ENCODE measurements around the gene RSPH3. TPM values are rescaled to one million over a fixed set of nuclear protein-coding genes. Genes with fewer than 3 reads are reported as not detected.

Gene RSPH3
- total RNA-seq, 2 donors from 2014 or later, result 5.3 to 7.0 TPM

DNA sequence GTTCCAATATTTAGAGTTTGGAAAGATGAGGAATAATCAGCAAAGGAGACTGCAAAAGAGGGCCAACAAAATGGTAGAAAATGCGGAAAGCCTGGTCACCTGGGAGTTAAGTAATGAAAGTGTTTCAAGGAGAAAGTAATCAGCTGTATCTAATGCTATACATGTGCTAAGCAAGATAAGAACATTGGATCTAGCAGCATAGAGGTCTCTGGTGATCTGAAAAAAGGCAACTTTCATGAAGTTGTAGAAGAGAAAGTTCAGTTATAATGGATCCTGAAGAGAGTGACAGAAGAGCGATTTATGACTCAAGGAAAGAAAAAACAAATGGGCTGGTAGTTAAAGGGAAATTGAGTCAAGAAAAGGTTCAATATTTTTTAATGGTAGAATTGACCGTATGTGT lies 4.6 kb upstream of the RSPH3 start:
- Histone ChIP-seq H3K4me3 (no peak overlapping the region), H3K36me3 (replicated peaks in 1 of 2; ENCODE audit: insufficient read depth in 1 of 2, low read depth in 2 of 2) (no peaks in the 10 kb centered on the region), H3K4me1 (peaks cover 7% of the 10 kb centered on the region), H3K27ac (no peak overlapping the region), H3K27me3 (no peaks in the 10 kb centered on the region), H3K9me3 (no peaks in the 10 kb centered on the region)
- ATAC-seq, result no peak
- DNase-seq, result no peak
- intact Hi-C loops (cut with DNase I), result no loop called here
- WGBS, 2 donors, result 61 to 67% methylated on average over 3 of the region's 3 CpGs
- TF ChIP-seq POLR2A (IDR thresholded peaks at IDR 0.05), result no peak
- TF ChIP-seq, protein P1, sequence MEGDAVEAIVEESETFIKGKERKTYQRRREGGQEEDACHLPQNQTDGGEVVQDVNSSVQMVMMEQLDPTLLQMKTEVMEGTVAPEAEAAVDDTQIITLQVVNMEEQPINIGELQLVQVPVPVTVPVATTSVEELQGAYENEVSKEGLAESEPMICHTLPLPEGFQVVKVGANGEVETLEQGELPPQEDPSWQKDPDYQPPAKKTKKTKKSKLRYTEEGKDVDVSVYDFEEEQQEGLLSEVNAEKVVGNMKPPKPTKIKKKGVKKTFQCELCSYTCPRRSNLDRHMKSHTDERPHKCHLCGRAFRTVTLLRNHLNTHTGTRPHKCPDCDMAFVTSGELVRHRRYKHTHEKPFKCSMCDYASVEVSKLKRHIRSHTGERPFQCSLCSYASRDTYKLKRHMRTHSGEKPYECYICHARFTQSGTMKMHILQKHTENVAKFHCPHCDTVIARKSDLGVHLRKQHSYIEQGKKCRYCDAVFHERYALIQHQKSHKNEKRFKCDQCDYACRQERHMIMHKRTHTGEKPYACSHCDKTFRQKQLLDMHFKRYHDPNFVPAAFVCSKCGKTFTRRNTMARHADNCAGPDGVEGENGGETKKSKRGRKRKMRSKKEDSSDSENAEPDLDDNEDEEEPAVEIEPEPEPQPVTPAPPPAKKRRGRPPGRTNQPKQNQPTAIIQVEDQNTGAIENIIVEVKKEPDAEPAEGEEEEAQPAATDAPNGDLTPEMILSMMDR (IDR thresholded peaks at IDR 0.05), result no peak

GRCh38 chr6:159002432-159003155 lies 2.6 kb upstream of the RSPH3 start:
- no peak for TF ChIP-seq POLR2A (IDR thresholded peaks at IDR 0.05)
- Histone ChIP-seq H3K9me3 (no peaks in the 10 kb centered on the region), H3K4me3 (no peak overlapping the region), H3K4me1 (peaks cover 15% of the 10 kb centered on the region), H3K27ac (no peak overlapping the region), H3K27me3 (no peaks in the 10 kb centered on the region), H3K36me3 (replicated peaks in 1 of 2; ENCODE audit: insufficient read depth in 1 of 2, low read depth in 2 of 2) (no peaks in the 10 kb centered on the region)
- 92% methylated on average over 12 of the region's 12 CpGs for WGBS, 2 donors
- no peak for DNase-seq
- intact Hi-C loops (cut with DNase I), result no loop called here
- ATAC-seq, result no peak

DNA sequence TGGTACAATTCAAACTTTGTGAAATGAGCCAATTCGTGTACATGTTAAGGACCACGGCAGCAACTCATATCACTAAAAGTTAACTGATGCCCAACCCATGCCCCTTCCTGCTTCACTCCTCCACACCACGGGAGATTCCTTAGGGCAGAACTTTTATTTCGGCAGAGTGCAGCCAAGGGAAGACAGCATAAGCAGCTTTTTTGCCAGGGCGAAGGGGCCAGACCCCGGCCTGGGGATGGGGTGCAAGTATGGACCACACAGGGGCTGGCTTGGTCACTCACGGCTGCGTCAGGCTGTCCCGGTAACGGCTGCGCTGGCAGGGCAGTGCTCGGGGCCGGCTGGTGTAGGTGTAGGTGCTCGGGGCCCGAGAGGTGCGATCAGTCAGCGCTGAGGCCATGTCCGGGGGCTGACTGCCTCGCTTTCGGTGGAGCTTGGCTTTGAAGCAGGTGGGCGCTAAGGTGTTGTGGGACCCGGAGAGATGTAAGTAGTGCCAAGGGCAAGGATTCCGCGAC lies 792 bp downstream of the RSPH3 start:
- 0% methylated on average over 3 to 24 of the region's 24 CpGs for WGBS, 2 donors
- DNase-seq, result no peak
- intact Hi-C loops (cut with DNase I), result no loop called here

DNA sequence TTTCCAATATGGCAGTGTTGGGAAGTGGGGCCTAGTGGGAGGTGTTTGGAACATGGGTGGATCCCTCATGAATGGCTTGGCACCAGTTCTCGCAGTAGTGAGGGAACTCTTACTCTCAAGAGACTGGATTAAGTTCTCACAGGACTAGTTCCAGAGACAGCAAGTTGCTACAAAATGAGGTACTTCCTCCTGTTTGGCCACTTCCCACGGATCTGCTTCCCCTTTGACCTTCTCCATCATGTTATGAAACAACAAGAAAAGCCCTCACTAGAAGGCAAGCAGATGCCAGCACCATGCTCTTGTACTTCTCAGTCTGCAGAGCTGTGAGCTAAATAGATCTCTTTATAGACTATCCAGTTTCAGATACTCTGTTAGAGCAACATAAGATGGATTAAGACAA lies 3.1 kb downstream of the RSPH3 start:
- Histone ChIP-seq H3K9me3 (no peaks in the 10 kb centered on the region), H3K36me3 (replicated peaks in 1 of 2; ENCODE audit: insufficient read depth in 1 of 2, low read depth in 2 of 2) (no peaks in the 10 kb centered on the region), H3K27me3 (no peaks in the 10 kb centered on the region), H3K4me1 (peaks cover 15% of the 10 kb centered on the region), H3K27ac (no peak overlapping the region), H3K4me3 (no peak overlapping the region)
- DNase-seq, result peak in 1 of 4 donors; percentile 21
- TF ChIP-seq, protein P1 (IDR thresholded peaks at IDR 0.05), result no peak
- TF ChIP-seq POLR2A (IDR thresholded peaks at IDR 0.05), result no peak
- intact Hi-C loops (cut with DNase I), result no loop called here
- 70 to 78% methylated on average over 2 of the region's 2 CpGs for WGBS, 2 donors
- ATAC-seq, result no peak

More for the DNA sequence above, 792 bp downstream of the RSPH3 start:
- Histone ChIP-seq H3K27me3 (no peaks in the 10 kb centered on the region), H3K4me3 (peak overlapping the region; percentile 21 to 70), H3K9me3 (no peaks in the 10 kb centered on the region), H3K27ac (peak overlapping the region; percentile 78 to 95 (median 88)), H3K4me1 (peaks cover 15% of the 10 kb centered on the region), H3K36me3 (replicated peaks in 1 of 2; ENCODE audit: insufficient read depth in 1 of 2, low read depth in 2 of 2) (no peaks in the 10 kb centered on the region)
- no peak for TF ChIP-seq POLR2A (IDR thresholded peaks at IDR 0.05)
- TF ChIP-seq, protein P1 (IDR thresholded peaks at IDR 0.05), result no peak
- ATAC-seq, result peak; percentile 25

DNA sequence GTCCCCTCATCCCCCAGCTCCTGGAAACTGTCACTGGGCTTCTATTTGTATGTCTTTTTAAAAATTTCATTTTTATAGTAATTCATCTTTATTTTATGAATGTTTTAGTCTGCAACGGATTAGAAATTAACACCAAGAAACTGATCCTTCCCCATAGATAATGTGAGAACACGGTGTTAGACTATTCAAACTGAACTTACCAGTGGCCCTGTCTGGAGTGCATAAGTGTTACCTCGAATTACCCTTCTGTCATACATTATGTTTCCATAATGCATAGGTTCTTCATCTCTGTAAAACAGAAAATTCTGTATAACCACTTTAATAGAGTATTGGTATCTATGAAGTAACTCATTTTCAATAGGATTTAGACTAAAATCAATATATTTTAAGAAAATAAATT lies 6.4 kb downstream of the RSPH3 start:
- H3K27me3 ChIP-seq, result no peaks in the 10 kb centered on the region
- intact Hi-C loops (cut with DNase I), result no loop called here
- H3K9me3 ChIP-seq, result no peaks in the 10 kb centered on the region
- 85 to 95% methylated on average over 3 of the region's 3 CpGs for WGBS, 2 donors
- no peak overlapping the region for H3K4me3 ChIP-seq
- DNase-seq (no peak), ATAC-seq (no peak)
- peaks cover 4% of the 10 kb centered on the region for H3K4me1 ChIP-seq
- TF ChIP-seq, protein P1 (IDR thresholded peaks at IDR 0.05), result no peak
- no peak for TF ChIP-seq POLR2A (IDR thresholded peaks at IDR 0.05)
- no peaks in the 10 kb centered on the region for H3K36me3 ChIP-seq (replicated peaks in 1 of 2; ENCODE audit: insufficient read depth in 1 of 2, low read depth in 2 of 2)
- no peak overlapping the region for H3K27ac ChIP-seq
